Kidney epithelial cell (primary cell): ENCODE measurements around the gene HDGFL2. TPM values are rescaled to one million over a fixed set of nuclear protein-coding genes. Genes with fewer than 3 reads are reported as not detected.

ENCODE experiments used
- DNase-seq: peaks from one replicate; pipeline ENCODE4 v3.0.0-alpha.2; 2010; ENCODE audit warnings: low read depth
- H3K27me3 ChIP-seq: 2 replicates; pipeline ENCODE4 v1.6.0; 2011; ENCODE audit warnings: low read length; ENCODE audit not compliant: control insufficient read depth, insufficient read depth
- H3K36me3 ChIP-seq: 2 replicates; pipeline ENCODE4 v1.5.1; 2011; ENCODE audit warnings: low read length; ENCODE audit not compliant: control insufficient read depth, insufficient read depth
- H3K4me3 ChIP-seq: 2 replicates; pipeline ENCODE4 v1.5.1; 2011; ENCODE audit warnings: low read depth, mild to moderate bottlenecking, control low read depth, low read length
- total RNA-seq: library from RNA; depleted of rRNA; stranded (reverse); fragments of >200 nt; gene quantifications from 2 replicates; pipeline ENCODE4 v1.2.3, GENCODE V29; 2015
- TF ChIP-seq, protein P1 (sequence below): IDR thresholded peaks from 2 replicates; pipeline ENCODE4 v1.5.1; 2011; ENCODE audit warnings: mild to moderate bottlenecking, moderate library complexity, low read length, control low read depth, inconsistent platforms; ENCODE audit not compliant: insufficient read depth, poor library complexity, severe bottlenecking

The HDGFL2 gene
- 67.0 and 82.0 TPM in 2 replicates for total RNA-seq

DNA sequence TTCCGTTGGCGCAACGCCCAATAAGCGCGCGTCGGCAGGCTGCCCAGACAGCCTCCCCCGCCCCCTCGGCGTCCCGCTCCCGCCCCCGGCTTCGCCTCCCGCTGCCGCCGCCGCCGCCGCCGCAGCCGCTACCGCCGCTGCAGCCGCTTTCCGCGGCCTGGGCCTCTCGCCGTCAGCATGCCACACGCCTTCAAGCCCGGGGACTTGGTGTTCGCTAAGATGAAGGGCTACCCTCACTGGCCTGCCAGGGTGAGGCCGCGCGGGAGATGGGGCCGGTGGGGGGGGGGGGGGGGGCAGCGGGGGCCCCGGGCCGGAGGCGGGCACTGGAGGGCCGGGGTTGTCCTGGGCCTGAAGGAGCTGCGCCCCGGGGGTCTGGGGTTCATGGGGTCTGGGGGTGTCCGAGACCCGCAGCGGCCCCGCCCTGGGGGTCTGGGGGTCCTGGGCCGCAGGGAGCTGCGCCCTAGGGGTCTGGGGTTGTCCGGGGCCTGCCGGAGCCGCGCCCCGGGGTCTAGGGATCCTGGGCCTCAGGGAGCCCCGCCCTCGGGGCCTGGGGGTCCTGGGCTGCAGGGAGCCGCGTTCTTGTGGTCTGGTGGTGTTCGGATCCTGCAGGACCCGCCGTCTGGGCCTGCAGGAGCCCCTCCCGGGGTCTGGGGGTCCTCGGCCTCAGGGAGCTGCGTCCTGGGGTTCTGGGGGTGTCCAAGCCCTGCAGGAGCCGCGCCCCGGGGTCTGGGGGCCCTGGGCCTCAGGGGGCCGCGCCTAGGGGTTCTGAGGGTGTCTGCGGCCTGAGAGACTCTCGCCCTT is at the start of gene HDGFL2:
Gene HDGFL2, plus strand, starts transcription at position 124 of the 801 bp plus-strand sequence. Its CDS starts 54 bp downstream, at position 178.
- Histone ChIP-seq H3K27me3 (no peaks in the 10 kb centered on the region), H3K4me3 (peak within 1 kb of the TSS; percentile 71), H3K36me3 (peaks cover 2% of the 10 kb centered on the region)
- DNase-seq = no peak
- TF ChIP-seq, protein P1, sequence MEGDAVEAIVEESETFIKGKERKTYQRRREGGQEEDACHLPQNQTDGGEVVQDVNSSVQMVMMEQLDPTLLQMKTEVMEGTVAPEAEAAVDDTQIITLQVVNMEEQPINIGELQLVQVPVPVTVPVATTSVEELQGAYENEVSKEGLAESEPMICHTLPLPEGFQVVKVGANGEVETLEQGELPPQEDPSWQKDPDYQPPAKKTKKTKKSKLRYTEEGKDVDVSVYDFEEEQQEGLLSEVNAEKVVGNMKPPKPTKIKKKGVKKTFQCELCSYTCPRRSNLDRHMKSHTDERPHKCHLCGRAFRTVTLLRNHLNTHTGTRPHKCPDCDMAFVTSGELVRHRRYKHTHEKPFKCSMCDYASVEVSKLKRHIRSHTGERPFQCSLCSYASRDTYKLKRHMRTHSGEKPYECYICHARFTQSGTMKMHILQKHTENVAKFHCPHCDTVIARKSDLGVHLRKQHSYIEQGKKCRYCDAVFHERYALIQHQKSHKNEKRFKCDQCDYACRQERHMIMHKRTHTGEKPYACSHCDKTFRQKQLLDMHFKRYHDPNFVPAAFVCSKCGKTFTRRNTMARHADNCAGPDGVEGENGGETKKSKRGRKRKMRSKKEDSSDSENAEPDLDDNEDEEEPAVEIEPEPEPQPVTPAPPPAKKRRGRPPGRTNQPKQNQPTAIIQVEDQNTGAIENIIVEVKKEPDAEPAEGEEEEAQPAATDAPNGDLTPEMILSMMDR = no peak

GRCh38 chr19:4423416-4424126 is 48.5 kb upstream of the HDGFL2 start:
- peaks cover 2% of the 10 kb centered on the region for H3K36me3 ChIP-seq
- DNase-seq = no peak
- TF ChIP-seq, protein P1 = no peak
- H3K4me3 ChIP-seq = no peak overlapping the region
- H3K27me3 ChIP-seq = no peaks in the 10 kb centered on the region

DNA sequence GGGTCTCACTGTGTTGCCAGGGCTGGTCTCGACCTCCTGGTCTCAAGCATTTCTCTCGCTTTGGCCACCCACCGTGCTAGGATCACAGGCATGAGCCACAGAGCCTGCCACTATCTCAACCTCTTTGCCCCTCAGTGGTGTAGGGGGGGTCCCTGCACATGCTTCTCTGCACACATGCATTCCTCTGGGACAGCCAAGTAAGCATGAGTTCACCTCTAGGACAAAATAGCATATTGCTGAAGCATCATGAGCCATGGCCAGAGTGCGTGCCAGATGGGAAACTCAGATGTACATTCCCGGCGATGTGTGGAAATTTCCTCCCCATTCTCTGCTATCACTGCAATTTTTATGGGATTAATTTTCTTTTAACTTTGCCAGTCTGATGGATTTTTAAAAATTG is 46.6 kb upstream of the HDGFL2 start:
- peaks cover 4% of the 10 kb centered on the region for H3K36me3 ChIP-seq
- H3K4me3 ChIP-seq = no peak overlapping the region
- no peaks in the 10 kb centered on the region for H3K27me3 ChIP-seq
- TF ChIP-seq, protein P1 = no peak
- DNase-seq = no peak

DNA sequence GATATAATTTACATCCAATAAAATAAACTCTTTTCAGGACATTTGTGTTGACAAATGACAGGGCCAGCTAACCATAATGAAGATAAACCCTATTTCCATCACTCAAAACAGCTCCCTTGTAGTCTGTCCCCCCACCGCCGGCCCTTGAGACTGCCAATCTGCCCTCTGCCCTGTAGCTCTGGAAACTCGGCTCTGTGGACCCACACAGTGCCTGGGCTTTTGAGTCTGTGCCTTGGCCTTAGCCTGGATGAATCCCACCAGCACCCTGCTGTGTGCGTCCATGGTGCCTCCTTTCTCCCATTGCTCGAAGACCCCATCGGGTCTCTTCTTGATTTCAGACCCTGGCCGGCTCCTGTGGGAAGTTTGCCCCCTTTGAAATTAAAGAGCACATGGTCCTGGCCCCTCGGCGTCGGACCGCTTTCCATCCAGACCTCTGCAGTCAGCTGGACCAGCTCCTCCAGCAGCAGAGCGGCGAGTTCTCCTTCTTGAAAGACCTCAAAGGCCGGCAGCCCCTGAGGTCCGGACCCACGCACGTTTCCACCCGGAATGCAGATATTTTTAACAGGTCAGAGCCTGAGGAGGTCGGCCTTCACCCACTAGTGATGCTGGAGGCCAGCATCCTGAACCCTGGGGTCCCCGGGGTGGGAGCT is 43.6 kb upstream of the HDGFL2 start:
- DNase-seq = no peak
- H3K36me3 ChIP-seq = peaks cover 6% of the 10 kb centered on the region
- H3K4me3 ChIP-seq = no peak overlapping the region
- H3K27me3 ChIP-seq = no peaks in the 10 kb centered on the region
- TF ChIP-seq, protein P1 = no peak

- H3K36me3 ChIP-seq = peaks cover 6% of the 10 kb centered on the region
- H3K27me3 ChIP-seq = no peaks in the 10 kb centered on the region
- DNase-seq = no peak
- TF ChIP-seq, protein P1 = no peak
- H3K4me3 ChIP-seq = no peak overlapping the region
Observed at GRCh38 chr19:4429256-4429655, 42.8 kb upstream of the HDGFL2 start.
